ENCODE data around the gene PSMD8. TPM values are rescaled to one million over a fixed set of nuclear protein-coding genes. Genes with fewer than 3 reads are reported as not detected.

Gene PSMD8
- total and polyA plus RNA-seq, 4 donors = 89.3 to 134 (median 119) TPM

DNA sequence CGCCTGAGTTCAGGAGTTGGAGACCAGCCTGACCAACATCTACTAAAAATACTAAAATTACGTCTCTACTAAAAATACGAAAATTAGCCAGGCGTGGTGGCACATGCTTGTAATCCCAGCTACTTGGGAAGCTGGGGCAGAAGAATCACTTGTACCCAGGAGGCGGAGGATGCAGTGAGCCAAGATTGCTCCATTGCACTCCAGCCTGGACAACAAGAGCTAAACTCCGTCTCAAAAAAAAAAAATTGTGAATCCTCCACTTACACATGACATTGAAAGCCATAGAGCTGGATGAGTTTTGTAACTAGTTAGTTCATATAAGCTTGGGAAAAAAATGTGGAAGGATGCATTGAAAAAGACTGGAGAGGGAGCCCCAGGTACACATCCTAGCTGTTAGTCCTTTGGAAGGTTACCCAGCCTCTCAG lies 452 bp upstream of the PSMD8 start:
- H3K9me3 ChIP-seq (ENCODE audit: control insufficient read depth in 4 of 4, low read length in 3 of 4) = no peaks in the 10 kb centered on the region
- no peaks in the 10 kb centered on the region for H3K27me3 ChIP-seq (ENCODE audit: control insufficient read depth in 4 of 4, insufficient read depth in 4 of 4, low read length in 3 of 4)
- H3K9ac ChIP-seq (ENCODE audit: low read depth in 1 of 2, low read length in 2 of 2) = peak overlapping the region in 1 of 2 donors; percentile 77
- no peak for DNase-seq (ENCODE audit: low spot score)
- peaks cover 9 to 22% (median 16%) of the 10 kb centered on the region in 4 donors for H3K4me1 ChIP-seq (ENCODE audit: control insufficient read depth in 4 of 4, insufficient read depth in 4 of 4, low read length in 3 of 4)
- peak overlapping the region; percentile 83 to 88 for H3K27ac ChIP-seq (ENCODE audit: low read depth in 1 of 2, low read length in 2 of 2)
- H3K4me3 ChIP-seq (ENCODE audit: low read depth in 1 of 3, low read length in 3 of 3) = peak overlapping the region; percentile 46 to 77 (median 64)
- TF ChIP-seq, protein P1, sequence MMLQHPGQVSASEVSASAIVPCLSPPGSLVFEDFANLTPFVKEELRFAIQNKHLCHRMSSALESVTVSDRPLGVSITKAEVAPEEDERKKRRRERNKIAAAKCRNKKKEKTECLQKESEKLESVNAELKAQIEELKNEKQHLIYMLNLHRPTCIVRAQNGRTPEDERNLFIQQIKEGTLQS (IDR thresholded peaks at IDR 0.05) = no peak
- TF ChIP-seq SP1 (IDR thresholded peaks at IDR 0.05) (no peak), HNF4G (IDR thresholded peaks at IDR 0.05) (no peak), HNF4A (conservative IDR thresholded peaks at IDR 0.05) (no peak), TAF1 (conservative IDR thresholded peaks at IDR 0.05) (no peak), RXRA (IDR thresholded peaks at IDR 0.05) (no peak), RAD21 (IDR thresholded peaks at IDR 0.05) (no peak), YY1 (IDR thresholded peaks at IDR 0.05) (no peak), FOXA1 (IDR thresholded peaks at IDR 0.05) (no peak), EGR1 (IDR thresholded peaks at IDR 0.05; ENCODE audit: low read depth in 2 of 2) (no peak), FOXA2 (IDR thresholded peaks at IDR 0.05) (no peak)
- TF ChIP-seq, protein P2, sequence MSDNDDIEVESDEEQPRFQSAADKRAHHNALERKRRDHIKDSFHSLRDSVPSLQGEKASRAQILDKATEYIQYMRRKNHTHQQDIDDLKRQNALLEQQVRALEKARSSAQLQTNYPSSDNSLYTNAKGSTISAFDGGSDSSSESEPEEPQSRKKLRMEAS (IDR thresholded peaks at IDR 0.05) = no peak
- TF ChIP-seq, protein P3, sequence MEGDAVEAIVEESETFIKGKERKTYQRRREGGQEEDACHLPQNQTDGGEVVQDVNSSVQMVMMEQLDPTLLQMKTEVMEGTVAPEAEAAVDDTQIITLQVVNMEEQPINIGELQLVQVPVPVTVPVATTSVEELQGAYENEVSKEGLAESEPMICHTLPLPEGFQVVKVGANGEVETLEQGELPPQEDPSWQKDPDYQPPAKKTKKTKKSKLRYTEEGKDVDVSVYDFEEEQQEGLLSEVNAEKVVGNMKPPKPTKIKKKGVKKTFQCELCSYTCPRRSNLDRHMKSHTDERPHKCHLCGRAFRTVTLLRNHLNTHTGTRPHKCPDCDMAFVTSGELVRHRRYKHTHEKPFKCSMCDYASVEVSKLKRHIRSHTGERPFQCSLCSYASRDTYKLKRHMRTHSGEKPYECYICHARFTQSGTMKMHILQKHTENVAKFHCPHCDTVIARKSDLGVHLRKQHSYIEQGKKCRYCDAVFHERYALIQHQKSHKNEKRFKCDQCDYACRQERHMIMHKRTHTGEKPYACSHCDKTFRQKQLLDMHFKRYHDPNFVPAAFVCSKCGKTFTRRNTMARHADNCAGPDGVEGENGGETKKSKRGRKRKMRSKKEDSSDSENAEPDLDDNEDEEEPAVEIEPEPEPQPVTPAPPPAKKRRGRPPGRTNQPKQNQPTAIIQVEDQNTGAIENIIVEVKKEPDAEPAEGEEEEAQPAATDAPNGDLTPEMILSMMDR (IDR thresholded peaks at IDR 0.05; ENCODE audit: low read depth, low read length, missing input control) = no peak
- WGBS = 78% methylated on average over 6 of the region's 6 CpGs
- peaks cover under 1 to 8% (median 4%) of the 10 kb centered on the region in 4 donors for H3K36me3 ChIP-seq (ENCODE audit: control insufficient read depth in 4 of 4, insufficient read depth in 3 of 4, low read depth in 1 of 4, low read length in 3 of 4)

DNA sequence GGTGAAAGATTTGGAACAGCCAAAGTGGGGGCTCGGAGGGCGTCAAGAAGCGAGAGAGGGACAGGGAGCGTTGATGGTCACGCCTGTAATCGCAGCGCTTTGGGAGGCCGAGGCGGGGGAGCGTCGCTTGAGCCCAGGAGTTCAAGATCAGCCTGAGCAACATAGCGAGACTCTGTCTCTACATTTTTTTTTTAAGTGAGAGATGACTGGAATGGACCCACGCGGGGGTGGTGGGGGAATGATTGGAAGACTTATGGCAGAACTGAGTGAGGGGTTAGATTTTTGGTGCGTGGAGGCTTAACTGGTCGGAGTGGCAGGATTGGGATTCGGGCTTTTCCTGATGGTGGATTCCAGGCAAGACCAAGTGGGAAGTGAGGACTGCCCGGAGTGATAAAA lies 725 bp downstream of the PSMD8 start:
- Histone ChIP-seq H3K9me3 (ENCODE audit: control insufficient read depth in 4 of 4, low read length in 3 of 4) (no peaks in the 10 kb centered on the region), H3K4me1 (ENCODE audit: control insufficient read depth in 4 of 4, insufficient read depth in 4 of 4, low read length in 3 of 4) (peaks cover 9 to 22% (median 16%) of the 10 kb centered on the region in 4 donors), H3K27ac (ENCODE audit: low read depth in 1 of 2, low read length in 2 of 2) (peak overlapping the region; percentile 88 to 91), H3K36me3 (ENCODE audit: control insufficient read depth in 4 of 4, insufficient read depth in 3 of 4, low read depth in 1 of 4, low read length in 3 of 4) (peaks cover 5 to 17% (median 11%) of the 10 kb centered on the region in 4 donors), H3K27me3 (ENCODE audit: control insufficient read depth in 4 of 4, insufficient read depth in 4 of 4, low read length in 3 of 4) (no peaks in the 10 kb centered on the region), H3K4me3 (ENCODE audit: low read depth in 1 of 3, low read length in 3 of 3) (peak overlapping the region; percentile 72 to 99 (median 96)), H3K9ac (ENCODE audit: low read depth in 1 of 2, low read length in 2 of 2) (peak overlapping the region; percentile 77 to 92)
- WGBS = 1% methylated on average over 18 of the region's 18 CpGs
- TF ChIP-seq HNF4G (IDR thresholded peaks at IDR 0.05) (no peak), TAF1 (conservative IDR thresholded peaks at IDR 0.05) (no peak), RAD21 (IDR thresholded peaks at IDR 0.05) (no peak), EGR1 (IDR thresholded peaks at IDR 0.05; ENCODE audit: low read depth in 2 of 2) (no peak), YY1 (IDR thresholded peaks at IDR 0.05) (no peak), RXRA (IDR thresholded peaks at IDR 0.05) (no peak), SP1 (IDR thresholded peaks at IDR 0.05) (no peak), HNF4A (conservative IDR thresholded peaks at IDR 0.05) (no peak)
- TF ChIP-seq, protein P1 (IDR thresholded peaks at IDR 0.05) = no peak
- TF ChIP-seq, protein P2 (IDR thresholded peaks at IDR 0.05) = no peak
- no peak for DNase-seq (ENCODE audit: low spot score)

DNA sequence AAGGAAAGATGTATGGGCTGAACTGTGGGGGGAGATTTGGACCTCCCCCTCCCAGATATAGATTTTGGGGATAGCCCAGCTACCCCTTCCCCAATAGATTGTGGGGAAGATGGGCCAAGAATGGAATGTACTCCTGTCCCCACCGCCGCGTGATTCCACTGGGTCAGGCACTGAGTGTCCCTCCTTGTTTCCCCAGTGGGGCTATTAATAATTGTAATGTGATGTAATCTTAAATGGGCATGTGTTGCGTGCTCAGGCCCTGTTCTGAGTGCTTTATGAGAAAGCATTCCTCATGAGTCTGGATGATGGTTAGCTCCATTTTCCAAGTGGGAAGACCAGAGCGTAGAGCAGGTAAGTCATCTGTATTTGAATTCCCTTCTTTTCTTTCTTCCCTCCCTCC lies 1.4 kb downstream of the PSMD8 start:
- Histone ChIP-seq H3K36me3 (ENCODE audit: control insufficient read depth in 4 of 4, insufficient read depth in 3 of 4, low read depth in 1 of 4, low read length in 3 of 4) (peaks cover 5 to 24% (median 11%) of the 10 kb centered on the region in 4 donors), H3K27me3 (ENCODE audit: control insufficient read depth in 4 of 4, insufficient read depth in 4 of 4, low read length in 3 of 4) (no peaks in the 10 kb centered on the region), H3K9ac (ENCODE audit: low read depth in 1 of 2, low read length in 2 of 2) (no peak overlapping the region), H3K4me3 (ENCODE audit: low read depth in 1 of 3, low read length in 3 of 3) (peak overlapping the region; percentile 72 to 99 (median 96)), H3K27ac (ENCODE audit: low read depth in 1 of 2, low read length in 2 of 2) (no peak overlapping the region), H3K4me1 (ENCODE audit: control insufficient read depth in 4 of 4, insufficient read depth in 4 of 4, low read length in 3 of 4) (peaks cover 9 to 22% (median 16%) of the 10 kb centered on the region in 4 donors), H3K9me3 (ENCODE audit: control insufficient read depth in 4 of 4, low read length in 3 of 4) (no peaks in the 10 kb centered on the region)
- WGBS = 90% methylated on average over 5 of the region's 5 CpGs
- no peak for DNase-seq (ENCODE audit: low spot score)
- TF ChIP-seq, protein P3 (IDR thresholded peaks at IDR 0.05; ENCODE audit: low read depth, low read length, missing input control) = no peak
- TF ChIP-seq JUND (IDR thresholded peaks at IDR 0.05) = no peak
- no peak for TF ChIP-seq RAD21 (IDR thresholded peaks at IDR 0.05)
- no peak for TF ChIP-seq FOXA1 (IDR thresholded peaks at IDR 0.05)
- TF ChIP-seq SP1 (IDR thresholded peaks at IDR 0.05) = no peak
- TF ChIP-seq HNF4G (IDR thresholded peaks at IDR 0.05) = no peak
- TF ChIP-seq, protein P4, sequence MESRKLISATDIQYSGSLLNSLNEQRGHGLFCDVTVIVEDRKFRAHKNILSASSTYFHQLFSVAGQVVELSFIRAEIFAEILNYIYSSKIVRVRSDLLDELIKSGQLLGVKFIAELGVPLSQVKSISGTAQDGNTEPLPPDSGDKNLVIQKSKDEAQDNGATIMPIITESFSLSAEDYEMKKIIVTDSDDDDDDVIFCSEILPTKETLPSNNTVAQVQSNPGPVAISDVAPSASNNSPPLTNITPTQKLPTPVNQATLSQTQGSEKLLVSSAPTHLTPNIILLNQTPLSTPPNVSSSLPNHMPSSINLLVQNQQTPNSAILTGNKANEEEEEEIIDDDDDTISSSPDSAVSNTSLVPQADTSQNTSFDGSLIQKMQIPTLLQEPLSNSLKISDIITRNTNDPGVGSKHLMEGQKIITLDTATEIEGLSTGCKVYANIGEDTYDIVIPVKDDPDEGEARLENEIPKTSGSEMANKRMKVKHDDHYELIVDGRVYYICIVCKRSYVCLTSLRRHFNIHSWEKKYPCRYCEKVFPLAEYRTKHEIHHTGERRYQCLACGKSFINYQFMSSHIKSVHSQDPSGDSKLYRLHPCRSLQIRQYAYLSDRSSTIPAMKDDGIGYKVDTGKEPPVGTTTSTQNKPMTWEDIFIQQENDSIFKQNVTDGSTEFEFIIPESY (IDR thresholded peaks at IDR 0.05) = no peak

All from liver (tissue), 9 donors.